Measurements from ENCODE around the gene ARL6. TPM values are rescaled to one million over a fixed set of nuclear protein-coding genes. Genes with fewer than 3 reads are reported as not detected.

Gene ARL6
- total and polyA plus RNA-seq, 2 donors (not counting 3 experiments of a cell fraction or from before 2014, with no cell fraction given), result 3.6 to 5.8 TPM

- intact Hi-C loops (cut with micrococcal nuclease), result loop anchor here (5.0 kb wide), 1 partner anchor 76 kb away; no protein-coding TSS in a partner anchor
- FAIRE-seq, result no peak
- BruUV-seq (replicated peaks), result no TSS peak
Measured at GRCh38 chr3:97821287-97821773, 56.8 kb downstream of the ARL6 start.

More at GRCh38 chr3:97821287-97821773, 56.8 kb downstream of the ARL6 start:
- dilution Hi-C loops (cut with MboI; ENCODE audit: extremely low pct_ligation_motif_present, low sequenced_read_pairs), result no loop called here
- Histone ChIP-seq H3K79me2 (ENCODE audit: control insufficient read depth, insufficient read depth, low read length) (peaks cover 12% of the 10 kb centered on the region), H2AFZ (ENCODE audit: low read depth, low read length) (peak overlapping the region; percentile 79), H3K9ac (replicated peaks; ENCODE audit: extremely low read depth, insufficient read depth, low read length) (peak overlapping the region; percentile 25), H3K36me3 (ENCODE audit: control insufficient read depth in 2 of 2, extremely low read depth in 1 of 2, insufficient read depth in 2 of 2, low read length in 2 of 2) (no peaks in the 10 kb centered on the region), H3K9me3 (replicated peaks; ENCODE audit: control insufficient read depth, insufficient read depth, low read length) (no peaks in the 10 kb centered on the region), H3K4me3 (replicated peaks in 1 of 3; ENCODE audit: insufficient read depth in 1 of 3, low read depth in 1 of 3, low read length in 3 of 3) (peak overlapping the region; percentile 61 to 96 (median 89)), H3K9me1 (replicated peaks; ENCODE audit: control insufficient read depth, extremely low read depth, insufficient read depth, low read length) (no peaks in the 10 kb centered on the region), H3K27ac (ENCODE audit: insufficient read depth, low read depth, low read length) (no peak overlapping the region), H4K20me1 (replicated peaks; ENCODE audit: control insufficient read depth, extremely low read depth, insufficient read depth, low read length) (no peaks in the 10 kb centered on the region), H3K27me3 (ENCODE audit: control insufficient read depth in 2 of 2, insufficient read depth in 2 of 2, low read length in 2 of 2) (peaks cover 0 to 2% of the 10 kb centered on the region in 2 experiments), H3K4me2 (ENCODE audit: insufficient read depth, low read length) (peak overlapping the region; percentile 96), H3K4me1 (ENCODE audit: control insufficient read depth, extremely low read depth, insufficient read depth, low read length) (peaks cover 14% of the 10 kb centered on the region)
- TF ChIP-seq MYC (IDR thresholded peaks at IDR 0.05; ENCODE audit: low read depth, low read length), result no peak
- TF ChIP-seq, protein P1, sequence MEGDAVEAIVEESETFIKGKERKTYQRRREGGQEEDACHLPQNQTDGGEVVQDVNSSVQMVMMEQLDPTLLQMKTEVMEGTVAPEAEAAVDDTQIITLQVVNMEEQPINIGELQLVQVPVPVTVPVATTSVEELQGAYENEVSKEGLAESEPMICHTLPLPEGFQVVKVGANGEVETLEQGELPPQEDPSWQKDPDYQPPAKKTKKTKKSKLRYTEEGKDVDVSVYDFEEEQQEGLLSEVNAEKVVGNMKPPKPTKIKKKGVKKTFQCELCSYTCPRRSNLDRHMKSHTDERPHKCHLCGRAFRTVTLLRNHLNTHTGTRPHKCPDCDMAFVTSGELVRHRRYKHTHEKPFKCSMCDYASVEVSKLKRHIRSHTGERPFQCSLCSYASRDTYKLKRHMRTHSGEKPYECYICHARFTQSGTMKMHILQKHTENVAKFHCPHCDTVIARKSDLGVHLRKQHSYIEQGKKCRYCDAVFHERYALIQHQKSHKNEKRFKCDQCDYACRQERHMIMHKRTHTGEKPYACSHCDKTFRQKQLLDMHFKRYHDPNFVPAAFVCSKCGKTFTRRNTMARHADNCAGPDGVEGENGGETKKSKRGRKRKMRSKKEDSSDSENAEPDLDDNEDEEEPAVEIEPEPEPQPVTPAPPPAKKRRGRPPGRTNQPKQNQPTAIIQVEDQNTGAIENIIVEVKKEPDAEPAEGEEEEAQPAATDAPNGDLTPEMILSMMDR (IDR thresholded peaks at IDR 0.05; ENCODE audit: extremely low read depth in 1 of 2, insufficient read depth in 1 of 2, low read depth in 1 of 2, low read length in 2 of 2), result no peak
- TF ChIP-seq GATA2 (IDR thresholded peaks at IDR 0.05; ENCODE audit: insufficient read depth, insufficient read length, low read depth, low read length), result no peak
- no peak for TF ChIP-seq EZH2 (IDR thresholded peaks at IDR 0.05; ENCODE audit: borderline replicate concordance, low read depth, low read length, severe bottlenecking)
- TF ChIP-seq FOS (IDR thresholded peaks at IDR 0.05; ENCODE audit: borderline replicate concordance, insufficient read depth, low read length), result no peak
- TF ChIP-seq, protein P2, sequence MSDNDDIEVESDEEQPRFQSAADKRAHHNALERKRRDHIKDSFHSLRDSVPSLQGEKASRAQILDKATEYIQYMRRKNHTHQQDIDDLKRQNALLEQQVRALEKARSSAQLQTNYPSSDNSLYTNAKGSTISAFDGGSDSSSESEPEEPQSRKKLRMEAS (IDR thresholded peaks at IDR 0.05; ENCODE audit: insufficient read depth, insufficient read length), result no peak
- TF ChIP-seq POLR2AphosphoS5 (IDR thresholded peaks at IDR 0.05; ENCODE audit: insufficient read depth, low read depth, low read length), result no peak
- no peak for TF ChIP-seq POLR2A (IDR thresholded peaks at IDR 0.05; ENCODE audit: low read depth, low read length)
- DNase-seq (ENCODE audit: low read depth, low spot score), result no peak
- ChIA-PET POLR2A (interaction anchor here (1.0 kb wide), 1 partner anchor 8 kb away, joined by 4 read pairs; no protein-coding TSS in a partner anchor), CTCF (interaction anchor here (0.7 to 3.2 kb wide), 16 partner anchors 9 to 201 kb away, joined by 3 to 27 read pairs (median 4); partner anchors contain the start of gene ARL6)

Data from endothelial cell of umbilical vein (primary cell).